Putamen (tissue), 1 donor: ENCODE measurements around the gene EXD3.
"Not testable (repeated sequence)": the region's sequence is repeated elsewhere in the genome, so short reads cannot be mapped to it uniquely, and the experiment has no call there.

Source experiments
- DNase-seq: peaks from one replicate; pipeline ENCODE4 v3.0.0-alpha.2; 2016; ENCODE audit warnings: low spot score

The EXD3 gene

DNA sequence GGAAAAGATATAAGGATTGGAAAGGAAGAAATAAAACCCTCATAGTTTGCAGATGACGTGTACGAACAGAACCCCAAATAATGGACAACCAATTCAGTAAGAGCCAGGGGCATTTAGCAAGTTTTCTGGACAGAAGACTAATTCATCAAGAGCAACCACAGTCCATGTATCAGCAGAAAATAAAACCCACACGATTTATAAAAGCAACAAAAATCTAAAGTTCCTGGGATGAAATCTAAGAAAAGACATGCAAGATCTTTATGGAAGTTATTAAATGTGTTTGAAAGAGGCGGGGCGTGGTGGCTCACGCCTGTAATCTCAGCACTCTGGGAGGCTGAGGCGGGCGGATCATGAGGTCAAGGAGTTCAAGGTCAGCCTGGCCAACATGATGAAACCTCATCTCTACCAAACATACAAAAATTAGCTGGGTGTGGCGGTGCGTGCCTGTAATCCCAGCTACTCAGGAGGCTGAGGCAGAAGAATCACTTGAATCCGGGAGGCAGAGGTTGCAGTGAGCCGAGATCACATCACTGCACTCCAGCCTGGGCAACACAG lies 83.0 kb downstream of the EXD3 start:
- DNase-seq = not testable (repeated sequence)

DNA sequence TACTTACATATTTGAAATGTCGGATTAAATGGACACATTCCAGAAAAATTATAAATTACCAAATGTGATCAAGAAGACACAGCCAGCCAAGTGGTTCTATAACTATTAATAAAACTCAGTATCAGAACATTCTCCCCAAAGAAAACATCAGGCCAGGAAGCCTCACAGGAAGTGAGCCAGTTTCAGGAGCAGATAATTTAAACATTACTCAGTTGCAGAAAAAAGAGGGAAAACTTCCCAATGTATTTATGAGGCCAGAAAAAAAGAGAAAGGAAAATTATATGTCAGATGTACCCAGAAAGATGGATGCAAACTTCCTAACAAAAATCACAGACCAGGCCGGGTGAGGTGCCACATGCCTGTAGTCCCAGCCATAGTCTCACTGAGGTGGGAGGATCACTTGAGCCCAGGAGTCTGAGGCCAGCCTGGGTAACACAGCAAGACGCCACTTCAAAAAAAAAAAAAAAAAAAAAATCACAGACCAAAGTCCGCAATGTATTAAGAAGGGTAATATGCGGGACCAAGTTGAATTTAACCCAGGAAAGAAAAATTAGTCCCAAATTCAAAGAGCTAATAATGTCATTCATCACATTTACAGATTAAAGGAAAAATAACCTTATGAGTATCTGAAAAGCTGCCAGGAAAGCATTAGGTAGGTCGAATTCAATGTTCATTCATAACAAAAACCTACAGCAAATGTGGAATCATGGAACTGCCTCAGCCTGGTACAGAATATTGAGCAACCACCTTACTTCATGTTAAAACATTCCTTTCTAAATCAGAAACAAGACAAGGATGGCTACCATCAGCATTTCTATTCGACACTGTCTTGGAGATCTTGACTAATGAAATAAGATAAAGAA lies 83.7 kb downstream of the EXD3 start:
- DNase-seq = no peak

DNA sequence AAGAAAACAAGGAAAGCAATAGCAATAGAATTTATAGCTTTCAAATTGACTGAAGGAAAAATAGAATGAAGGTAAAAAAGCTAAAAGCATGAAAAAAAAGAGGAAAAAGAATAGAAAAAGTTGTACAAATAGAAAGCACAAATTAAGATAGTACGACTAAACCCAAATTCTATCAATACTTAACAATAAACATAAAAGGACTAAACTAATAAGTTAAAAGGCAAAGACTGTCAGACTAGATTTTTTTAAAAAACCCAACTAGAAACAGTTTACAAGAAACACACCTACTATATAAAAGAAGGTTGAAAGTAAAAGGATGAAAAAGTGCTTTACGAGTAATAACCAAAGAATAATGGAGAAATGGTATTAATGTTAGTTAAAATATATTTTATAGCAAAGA lies 86.2 kb downstream of the EXD3 start:
- no peak for DNase-seq

DNA sequence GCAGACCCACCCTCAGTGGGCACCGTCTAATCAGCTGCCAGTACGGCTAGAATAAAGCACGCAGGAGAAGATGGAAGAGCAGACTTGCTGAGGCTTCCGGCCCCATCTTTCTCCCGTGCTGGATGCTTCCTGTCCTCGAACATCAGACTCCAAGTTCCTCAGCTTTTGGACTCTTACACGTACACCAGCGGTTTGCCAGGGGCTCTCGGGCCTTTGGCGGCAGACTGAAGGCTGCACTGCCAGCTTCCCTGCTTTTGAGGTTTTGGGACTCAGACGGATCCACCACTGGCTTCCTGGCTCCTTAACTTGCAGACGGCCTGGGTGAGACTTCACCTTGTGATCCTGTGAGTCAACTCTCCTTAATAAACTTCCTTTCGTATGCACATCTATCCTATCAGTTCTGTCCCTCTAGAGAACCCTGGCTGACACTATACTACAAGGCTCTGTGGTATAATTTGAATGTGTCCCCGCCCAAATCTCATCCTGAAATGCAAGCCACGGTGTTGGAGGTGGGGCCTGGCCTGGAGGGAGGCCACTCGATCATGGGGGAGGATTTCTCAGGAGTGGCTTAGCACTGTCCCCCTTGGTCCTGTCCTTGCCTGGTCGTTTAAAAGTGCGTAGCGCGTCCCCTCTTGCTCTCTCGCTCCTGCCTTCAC lies 89.8 kb downstream of the EXD3 start:
- DNase-seq = no peak

DNA sequence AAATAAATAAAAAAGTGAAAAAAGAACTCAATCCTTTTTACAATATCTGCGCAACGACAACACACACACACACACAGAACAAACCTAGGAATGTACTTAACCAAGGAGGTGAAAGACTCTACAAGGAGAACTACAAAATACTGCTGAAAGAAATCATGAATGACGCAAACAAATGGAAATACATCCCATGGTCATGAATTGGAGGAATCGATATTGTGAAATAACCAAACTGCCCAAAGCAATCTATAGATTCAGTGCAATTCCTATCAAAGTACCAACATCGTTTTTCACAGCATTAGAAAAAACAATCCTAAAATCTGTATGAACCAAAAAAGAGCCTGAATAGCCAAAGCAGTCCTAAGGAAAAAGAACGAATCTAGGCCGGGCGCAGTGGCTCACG lies 91.0 kb downstream of the EXD3 start:
- DNase-seq = no peak

DNA sequence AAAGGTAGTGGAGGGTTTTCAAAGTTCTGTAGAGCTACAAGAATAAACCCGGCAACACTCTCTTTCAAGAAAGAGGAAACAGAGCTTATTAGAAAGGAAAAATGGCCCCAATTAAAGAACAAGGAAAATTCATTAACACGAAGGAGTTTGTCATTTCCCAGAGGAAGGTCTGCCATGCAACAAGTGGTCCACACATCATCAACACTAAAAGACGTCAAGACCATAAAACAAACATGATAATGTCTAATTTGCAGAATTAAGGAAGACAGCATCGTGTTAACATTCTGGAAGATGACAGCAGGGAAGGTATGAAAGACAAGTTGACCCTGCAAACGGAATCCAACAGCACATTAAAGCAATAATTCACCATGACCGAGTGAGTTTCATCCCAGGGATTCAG lies 92.3 kb downstream of the EXD3 start:
- no peak for DNase-seq

DNA sequence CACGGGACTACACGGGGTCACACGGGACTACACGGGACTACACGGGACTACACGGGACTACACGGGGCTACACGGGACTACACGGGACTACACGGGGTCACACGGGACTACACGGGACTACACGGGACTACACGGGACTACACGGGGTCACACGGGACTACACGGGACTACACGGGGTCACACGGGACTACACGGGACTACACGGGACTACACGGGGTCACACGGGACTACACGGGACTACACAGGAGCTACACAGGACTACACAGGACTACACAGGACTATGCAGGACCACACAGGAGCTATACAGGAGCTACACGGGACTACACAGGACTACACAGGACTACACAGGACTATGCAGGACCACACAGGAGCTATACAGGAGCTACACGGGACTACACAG lies 93.4 kb downstream of the EXD3 start:
- DNase-seq = not testable (repeated sequence)

DNA sequence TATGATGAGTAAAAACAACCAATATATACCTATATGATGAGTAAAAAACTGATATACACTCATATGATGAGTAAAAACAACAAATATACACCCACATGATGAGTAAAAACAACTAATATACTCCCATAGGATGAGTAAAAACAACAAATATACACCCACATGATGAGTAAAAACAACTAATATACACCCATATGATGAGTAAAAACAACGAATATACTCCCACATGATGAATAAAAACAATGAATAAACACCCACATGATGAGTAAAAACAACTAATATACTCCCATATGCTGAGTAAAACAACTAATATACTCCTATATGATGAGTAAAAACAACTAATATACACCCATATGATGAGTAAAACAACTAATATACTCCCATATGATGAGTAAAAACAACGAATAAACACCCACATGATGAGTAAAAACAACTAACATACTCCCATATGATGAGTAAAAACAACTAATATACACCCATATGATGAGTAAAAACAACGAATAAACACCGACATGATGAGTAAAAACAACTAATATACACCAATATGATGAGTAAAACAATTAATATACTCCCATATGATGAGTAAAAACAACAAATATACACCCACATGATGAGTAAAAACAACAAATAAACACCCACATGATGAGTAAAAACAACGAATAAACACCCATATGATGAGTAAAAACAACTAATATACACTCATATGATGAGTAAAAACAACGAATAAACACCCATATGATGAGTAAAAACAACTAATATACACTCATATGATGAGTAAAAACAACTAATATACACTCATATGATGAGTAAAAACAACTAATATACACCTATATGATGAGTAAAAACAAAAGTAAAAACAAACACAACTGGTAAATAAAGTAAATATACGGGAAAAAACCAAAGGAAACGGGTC lies 95.1 kb downstream of the EXD3 start:
- DNase-seq = not testable (repeated sequence)

DNA sequence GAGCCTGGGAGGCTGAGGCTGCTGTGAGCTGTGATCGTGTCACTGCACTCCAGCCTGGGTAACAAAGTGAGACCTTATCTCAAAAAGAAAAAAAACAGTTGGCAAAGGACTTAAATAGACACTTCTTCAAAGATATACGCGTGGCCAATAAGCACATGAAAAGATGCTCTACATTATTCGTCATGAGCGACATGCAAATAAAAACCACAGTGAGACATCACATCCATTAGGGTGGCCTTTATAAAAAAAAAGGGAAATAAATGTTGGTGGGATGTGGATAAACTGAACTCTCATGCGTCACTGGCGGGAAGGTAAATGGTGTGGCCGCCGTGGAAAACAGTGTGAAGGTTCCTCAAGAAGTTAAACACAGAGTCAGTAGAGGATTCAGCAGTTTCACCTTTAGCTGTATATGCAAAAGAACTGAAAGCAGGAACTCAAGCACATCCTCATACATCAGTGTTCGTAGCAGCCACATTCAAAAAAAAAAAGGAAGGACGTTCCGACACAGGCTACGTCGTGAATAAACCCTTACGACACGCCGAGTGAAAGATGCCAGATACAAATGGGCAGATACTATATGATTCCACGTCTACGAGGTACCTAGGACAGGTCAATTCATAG lies 96.4 kb downstream of the EXD3 start:
- no peak for DNase-seq

DNA sequence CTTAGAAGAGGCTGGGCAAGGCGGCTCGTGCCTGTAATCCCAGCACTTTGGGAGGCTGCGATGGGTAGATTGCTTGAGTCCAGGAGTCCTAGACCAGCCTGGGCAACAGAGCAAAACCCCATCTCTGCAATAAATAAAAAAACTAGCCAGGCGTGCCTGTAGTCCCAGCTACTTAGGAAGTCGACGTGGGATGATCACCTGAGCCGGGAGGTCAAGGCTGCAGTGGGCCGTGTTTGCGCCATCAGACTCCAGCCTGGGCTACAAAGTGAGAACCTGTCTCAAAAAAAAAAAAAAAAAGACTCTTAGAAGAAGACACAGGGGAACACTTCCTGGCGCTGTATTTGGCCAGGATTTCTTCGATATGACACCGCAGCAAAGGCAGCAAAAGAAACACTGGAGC lies 97.2 kb downstream of the EXD3 start:
- no peak for DNase-seq

DNA sequence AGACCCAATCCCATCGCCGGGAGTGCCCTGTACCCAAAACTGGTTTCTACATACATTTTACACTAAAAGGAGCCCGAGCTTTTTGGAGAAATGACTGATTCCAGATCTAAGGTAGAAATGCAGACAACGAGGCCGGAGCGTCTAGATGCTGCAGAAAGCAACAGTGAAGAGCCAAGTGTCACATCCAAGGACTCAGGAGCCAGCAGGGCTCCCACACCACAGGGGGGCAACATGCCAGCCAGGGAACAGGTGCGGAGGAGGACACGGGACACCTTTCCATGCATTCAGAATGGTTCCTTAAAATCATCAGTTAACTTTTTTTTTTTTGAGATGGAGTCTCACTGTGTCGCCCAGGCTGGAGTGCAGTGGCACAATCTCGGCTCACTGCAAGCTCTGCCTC lies 97.8 kb downstream of the EXD3 start:
- no peak for DNase-seq

DNA sequence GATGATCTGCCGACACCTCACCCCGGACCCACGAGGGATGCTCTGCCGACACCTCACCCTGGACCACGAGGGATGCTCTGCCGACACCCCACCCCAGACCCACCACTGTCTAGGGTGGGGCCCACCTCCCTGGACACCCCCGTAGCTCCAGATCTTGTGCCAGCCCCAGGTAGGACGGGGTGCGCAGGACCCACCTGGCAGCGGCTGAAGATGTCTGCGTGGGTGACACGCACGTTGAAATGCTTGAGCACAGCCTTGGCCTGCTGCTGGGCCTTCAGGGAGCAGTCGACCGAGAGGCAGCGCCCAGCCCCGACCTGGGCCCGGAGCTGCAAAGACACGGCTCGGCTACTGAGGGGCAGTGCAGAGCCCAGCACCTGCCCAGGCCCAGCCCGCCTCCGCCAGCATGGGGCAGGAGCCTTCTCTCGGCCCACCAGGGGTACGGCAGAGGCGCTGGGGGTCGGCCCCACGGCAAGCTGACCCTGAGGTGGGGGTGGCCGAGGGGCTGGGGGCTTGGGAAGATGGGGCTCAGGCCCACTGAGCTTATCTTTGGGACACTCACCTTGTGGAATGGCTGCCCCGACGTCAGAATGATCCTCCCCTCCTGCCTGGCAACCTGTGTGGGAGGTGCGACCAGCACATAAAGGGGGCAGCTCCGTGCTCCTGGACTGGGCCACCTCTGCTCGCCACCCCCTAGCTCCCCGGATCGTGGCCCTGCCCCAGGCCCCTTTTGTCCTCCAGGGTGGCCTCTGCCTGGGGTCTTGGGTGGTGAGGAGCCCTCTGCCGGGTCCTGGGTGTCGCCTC lies 99.2 kb downstream of the EXD3 start:
- no peak for DNase-seq

DNA sequence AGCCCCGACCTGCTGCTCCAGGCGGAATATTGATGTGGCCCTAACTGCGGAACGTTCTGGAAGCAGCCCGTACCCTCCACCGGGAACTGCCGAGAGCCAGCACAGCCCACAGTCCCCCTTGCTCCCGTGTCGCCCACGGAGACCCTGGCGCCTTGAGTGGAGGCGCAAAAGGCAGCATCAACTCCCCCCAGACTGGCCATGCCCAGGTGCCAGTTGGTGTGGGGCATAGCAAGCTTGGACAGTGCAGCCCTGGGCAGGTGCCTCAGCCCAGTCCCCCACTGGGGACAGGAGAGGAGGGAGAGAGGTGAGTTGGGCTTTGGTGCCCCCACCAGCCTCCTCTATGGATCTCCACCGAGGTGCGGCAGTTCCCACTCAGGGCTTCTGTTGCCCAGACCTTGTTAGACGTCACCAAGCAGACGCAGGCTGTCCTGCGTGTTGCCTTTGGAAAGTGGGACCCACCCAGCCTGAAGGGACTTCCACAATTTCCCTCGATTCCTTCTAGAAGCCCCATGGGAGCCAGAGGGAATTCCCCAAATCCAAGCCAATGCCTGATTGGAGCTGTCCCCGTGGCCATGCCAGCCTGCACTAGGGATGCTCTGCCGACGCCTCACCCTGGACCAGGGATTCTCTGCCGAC lies 101.1 kb downstream of the EXD3 start:
- no peak for DNase-seq

DNA sequence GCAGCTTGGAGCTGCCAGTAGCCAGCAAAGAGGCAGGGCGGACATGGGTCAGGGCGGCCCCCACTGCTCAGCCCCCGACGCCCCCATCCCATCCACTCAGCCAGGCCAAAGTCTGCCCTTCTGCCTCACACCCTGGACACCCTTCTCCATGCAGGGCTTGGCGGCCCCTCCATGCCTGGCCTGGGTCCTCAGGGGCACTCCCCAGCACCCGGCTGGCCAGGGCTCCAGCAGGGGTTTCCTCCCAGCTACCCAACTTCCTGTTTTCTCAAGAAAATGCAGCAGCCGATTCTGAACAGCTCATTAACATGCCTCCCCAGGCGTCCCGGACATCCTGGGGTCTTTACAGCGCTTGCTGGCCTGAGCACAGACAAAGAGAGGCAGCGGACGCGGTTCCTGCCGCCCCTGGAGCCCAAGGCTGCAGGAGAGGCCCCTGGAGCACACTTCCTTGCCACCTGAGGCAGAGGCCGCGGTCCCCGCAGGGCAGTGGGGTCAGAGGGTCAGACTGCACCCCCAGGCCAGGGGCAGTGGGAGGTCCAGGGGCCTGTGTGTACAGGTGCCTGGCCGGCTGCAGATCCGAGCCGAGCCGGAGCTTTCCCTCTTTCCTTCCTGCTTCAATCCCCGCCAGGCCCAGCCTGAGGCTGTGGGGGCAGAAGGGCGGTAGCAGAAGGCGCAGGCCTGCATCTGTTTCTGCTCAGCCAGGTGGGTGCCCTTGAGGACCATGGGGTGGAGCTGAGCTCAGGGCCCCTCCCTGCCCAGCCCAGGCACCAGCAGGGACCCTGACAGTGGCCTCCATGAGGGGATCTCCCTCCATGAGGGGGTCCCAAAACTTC lies 102.2 kb downstream of the EXD3 start:
- DNase-seq = no peak

DNA sequence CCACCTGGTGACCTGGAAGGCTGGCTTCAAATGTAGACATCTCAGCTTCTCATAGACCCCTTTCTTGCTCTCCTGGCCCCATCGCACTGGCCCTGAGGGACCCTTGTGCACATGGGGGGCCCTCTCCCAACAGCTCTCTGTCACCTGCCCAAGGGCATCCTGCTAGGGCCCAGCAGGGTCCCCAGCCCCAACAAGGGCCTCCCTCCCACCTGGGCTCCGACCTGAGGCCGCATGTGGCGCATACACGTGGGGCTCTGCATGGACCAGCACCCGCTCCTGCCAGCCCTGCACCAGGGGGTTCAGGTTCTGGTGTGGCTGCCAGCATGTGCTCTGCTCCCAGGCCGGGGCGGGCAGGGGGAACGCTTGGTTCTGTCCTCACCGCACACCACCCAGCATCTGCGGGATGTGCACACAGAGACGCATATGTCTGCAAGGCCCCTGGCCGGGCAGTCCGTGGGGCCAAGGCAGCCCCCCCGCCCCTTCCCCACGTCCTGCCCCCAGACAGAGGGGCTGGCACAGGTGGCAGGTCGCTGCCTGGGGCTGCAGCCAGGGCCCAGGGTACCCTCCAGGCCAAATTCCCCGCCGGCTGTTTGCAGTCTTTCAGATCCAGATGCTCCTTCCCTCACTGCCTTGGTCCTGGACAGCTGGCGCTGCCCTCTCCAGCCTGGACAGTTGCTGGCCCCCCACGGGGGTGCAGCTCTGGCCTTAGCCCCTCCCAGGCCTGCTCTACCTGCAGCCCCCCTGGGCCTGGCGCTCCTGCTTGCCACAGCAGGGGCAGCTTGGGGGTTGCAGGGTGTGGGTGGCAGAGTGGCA lies 103.0 kb downstream of the EXD3 start:
- no peak for DNase-seq

DNA sequence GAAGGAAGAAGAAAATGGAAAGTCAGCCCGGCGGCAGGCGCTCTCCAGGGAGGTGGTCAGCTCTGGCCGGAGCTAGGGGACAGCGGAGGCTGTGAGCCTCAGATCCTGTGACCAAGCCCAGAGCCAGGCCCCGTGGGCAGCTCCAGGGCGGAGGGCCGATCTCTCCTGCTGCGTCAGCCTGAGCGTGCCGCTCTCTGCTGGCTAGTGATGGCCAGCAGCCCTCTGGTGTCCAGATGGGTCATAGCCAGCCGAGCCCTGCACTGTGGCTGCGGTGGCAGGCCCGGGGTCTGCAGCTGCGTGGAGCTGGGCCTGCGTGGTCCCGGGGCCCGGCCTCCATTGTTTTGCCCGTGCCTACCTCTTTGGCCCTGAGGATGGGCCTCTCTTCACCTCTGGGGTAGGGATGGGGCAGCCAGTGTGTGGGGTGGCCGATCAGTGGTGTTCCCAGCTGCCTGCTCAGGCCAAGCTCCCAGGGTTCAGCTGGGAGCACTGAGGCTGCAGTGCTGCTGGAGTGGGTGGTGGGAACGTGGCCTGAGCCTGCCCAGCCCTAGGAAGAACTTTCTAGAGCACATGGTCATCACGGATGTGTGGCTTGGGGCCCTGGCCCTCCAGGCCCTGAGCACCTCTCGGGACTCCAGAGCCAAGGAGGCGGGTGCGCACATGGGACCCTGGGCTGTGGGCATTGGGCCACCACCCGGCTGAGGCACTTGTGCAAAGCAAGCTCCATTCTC lies 103.8 kb downstream of the EXD3 start:
- no peak for DNase-seq

DNA sequence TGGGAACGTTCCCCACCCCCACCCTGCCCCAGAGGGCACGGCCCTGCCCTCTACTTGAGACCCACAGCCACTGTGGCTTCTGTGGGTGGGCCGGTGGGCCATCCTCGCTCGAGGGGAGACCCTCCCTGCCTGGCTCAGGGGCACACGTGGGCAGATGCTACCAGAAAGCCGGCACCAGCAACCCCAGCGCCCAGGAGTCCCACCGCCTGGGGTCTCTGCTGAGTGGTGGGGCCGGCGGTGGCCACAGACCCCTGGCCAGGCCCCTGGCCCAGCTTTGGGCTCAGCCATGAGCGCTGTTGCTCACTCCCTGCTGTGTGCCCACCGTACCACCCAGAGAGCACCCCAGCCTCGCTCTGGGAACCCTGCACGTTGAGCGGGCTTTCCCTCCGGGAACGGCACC lies 104.4 kb downstream of the EXD3 start:
- DNase-seq = no peak
